Cardiac fibroblast (primary cell): ENCODE data around the gene FANCI.
A peak's percentile ranks its signal among the peaks of the same experiment; 100 is the strongest.

Experiments used
- DNase-seq, 2 donors: peaks; one replicate each; pipeline versions ENCODE4 v3.0.0 to v3.0.0-alpha.2; 2010; ENCODE audit warnings: low read depth in 2 of 2
- H3K4me3 ChIP-seq, 2 donors: replicated peaks in 1 of 2; 1 replicate in 1 of 2; 2 replicates in 1 of 2; pipeline ENCODE4 v1.5.1; 2011; ENCODE audit warnings: low read depth in 2 of 2, low read length in 2 of 2, mild to moderate bottlenecking in 2 of 2, moderate library complexity in 1 of 2
- TF ChIP-seq, protein P1 (sequence below): IDR thresholded peaks from one replicate; pipeline ENCODE4 v1.5.1; 2011; ENCODE audit warnings: low read depth, mild to moderate bottlenecking, low read length, inconsistent platforms

Gene FANCI

DNA sequence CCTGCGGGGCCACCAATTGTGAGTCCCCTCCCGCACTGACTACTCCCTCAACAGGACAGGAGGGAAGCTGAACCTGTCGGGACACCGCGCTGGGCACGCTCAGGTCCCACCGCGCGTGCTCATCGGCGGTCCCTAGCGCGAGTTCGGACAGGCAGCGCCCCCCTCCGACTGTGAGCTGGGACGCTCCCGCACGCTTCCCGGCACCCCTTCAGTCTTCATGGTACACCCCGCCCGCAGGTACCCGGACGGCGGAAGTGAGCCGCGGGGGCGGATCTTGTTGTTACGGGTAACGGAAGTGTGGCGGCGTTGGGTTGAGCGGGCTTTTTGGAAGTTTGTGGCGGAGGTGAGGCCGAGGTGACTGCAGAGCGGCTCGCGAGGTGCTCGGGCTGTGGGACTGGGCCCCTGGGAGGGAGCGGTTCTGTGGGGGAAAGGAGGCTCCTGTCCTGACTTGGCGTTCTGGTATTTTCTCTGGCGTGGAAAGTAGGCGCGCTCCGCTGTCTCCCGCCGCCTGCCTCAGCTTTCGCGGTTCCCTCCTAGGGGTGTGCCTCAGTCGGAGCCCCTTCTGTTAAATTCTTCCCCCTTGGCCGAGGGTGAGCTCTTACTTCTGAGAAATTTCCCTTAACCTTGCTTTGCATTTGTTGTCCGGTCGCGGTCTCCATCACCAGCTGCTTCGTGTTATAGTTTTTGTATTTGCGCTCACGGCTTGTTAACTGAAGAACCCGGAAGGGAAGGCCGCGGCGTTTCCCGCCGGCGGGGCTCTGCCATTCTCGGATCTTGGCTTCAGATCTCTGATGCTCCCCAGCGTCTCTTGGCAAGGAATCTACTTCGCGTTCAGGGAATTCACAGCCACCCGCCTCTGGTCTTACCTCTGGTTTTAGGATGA, at the start of gene FANCI:
FANCI (plus strand) TSS at position 289 of the 883 bp plus-strand sequence. CDS start 3,669 bp downstream, outside the sequence.
- TF ChIP-seq, protein P1, sequence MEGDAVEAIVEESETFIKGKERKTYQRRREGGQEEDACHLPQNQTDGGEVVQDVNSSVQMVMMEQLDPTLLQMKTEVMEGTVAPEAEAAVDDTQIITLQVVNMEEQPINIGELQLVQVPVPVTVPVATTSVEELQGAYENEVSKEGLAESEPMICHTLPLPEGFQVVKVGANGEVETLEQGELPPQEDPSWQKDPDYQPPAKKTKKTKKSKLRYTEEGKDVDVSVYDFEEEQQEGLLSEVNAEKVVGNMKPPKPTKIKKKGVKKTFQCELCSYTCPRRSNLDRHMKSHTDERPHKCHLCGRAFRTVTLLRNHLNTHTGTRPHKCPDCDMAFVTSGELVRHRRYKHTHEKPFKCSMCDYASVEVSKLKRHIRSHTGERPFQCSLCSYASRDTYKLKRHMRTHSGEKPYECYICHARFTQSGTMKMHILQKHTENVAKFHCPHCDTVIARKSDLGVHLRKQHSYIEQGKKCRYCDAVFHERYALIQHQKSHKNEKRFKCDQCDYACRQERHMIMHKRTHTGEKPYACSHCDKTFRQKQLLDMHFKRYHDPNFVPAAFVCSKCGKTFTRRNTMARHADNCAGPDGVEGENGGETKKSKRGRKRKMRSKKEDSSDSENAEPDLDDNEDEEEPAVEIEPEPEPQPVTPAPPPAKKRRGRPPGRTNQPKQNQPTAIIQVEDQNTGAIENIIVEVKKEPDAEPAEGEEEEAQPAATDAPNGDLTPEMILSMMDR = peak; percentile 38
- H3K4me3 ChIP-seq = peak within 1 kb of the TSS; percentile 70 to 86
- DNase-seq = peak; percentile 93 to 96

DNA sequence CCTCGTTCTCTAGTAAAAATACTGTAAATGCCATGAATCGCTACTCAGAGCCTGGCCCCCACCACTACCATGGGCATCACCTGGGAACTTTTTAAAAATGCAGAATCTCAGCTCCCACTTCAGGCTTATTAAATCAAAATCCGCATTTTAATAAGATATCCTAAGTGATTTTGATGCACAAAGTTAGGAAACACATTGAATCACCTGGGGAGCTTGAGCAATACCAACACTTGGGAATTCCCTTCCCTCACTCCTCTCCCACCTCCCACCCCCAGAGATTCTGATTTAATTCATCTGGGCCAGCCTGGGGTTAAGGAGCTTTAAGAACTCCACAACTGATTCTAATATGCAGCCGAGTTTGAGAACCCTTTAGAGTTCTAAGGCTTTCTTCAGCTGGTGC, 49.2 kb upstream of the FANCI start:
- H3K4me3 ChIP-seq = no peak overlapping the region
- no peak for DNase-seq
- TF ChIP-seq, protein P1 = no peak

DNA sequence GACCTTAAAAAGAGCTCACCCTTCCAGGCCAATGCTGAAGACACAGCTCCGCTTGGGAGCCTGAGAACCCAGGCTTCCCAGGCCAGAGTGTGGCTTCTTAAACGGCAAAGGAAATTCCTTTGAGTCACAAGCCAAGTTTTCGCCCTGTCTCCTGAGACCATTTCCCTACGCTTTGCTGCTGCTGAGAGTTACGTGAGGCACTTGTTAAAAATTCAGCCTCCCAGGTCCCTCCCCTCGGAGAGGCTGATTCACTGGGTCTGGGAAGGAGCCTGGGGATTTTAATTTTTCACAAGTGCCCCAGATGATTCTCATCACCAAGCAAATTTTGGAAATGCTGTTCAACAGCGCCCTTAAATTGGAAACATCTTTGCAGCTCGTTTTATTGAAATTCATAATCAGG, 47.9 kb upstream of the FANCI start:
- DNase-seq = peak; percentile 80 to 96
- TF ChIP-seq, protein P1 = no peak
- H3K4me3 ChIP-seq = no peak overlapping the region

DNA sequence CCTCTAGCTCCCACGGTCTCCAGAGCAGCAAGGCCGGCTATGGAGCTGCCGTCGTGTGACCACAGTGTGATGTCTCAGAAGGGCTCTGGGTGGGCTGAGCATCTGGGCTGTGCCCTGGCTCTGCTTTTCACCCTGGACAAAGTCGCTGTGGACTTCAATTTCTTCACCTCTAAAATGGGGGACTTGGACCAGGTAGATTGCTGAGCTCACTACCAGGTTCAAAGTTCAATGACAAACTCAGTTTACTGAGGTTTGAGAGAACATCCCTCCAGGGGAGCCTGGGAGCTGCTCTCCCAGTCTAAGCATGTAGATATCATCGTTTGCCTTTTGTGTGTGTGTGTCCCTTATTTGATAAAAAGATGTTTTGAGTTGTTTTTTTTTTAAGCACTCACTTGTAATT, 47.5 kb upstream of the FANCI start:
- H3K4me3 ChIP-seq = no peak overlapping the region
- no peak for DNase-seq
- TF ChIP-seq, protein P1 = no peak

DNA sequence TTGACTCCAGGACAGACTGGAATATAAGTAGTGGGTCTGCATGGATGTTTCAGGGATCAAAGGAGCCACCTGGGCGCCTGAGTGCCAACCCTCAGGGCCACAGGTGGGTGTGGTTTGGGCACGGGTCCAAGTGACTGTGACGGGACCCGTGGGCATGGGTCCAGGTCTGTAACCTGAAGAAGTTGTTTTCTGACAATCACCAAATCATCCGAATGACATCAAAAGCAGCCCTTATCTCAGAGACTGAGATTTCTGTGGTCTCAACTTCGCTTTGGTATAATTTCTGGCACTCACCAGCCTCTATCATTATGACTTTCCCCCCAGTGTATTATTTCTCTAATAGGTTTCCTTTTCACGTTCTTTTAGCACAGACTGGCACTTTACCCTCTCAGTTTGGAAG, 46.8 kb upstream of the FANCI start:
- H3K4me3 ChIP-seq = no peak overlapping the region
- TF ChIP-seq, protein P1 = no peak
- DNase-seq = no peak

DNA sequence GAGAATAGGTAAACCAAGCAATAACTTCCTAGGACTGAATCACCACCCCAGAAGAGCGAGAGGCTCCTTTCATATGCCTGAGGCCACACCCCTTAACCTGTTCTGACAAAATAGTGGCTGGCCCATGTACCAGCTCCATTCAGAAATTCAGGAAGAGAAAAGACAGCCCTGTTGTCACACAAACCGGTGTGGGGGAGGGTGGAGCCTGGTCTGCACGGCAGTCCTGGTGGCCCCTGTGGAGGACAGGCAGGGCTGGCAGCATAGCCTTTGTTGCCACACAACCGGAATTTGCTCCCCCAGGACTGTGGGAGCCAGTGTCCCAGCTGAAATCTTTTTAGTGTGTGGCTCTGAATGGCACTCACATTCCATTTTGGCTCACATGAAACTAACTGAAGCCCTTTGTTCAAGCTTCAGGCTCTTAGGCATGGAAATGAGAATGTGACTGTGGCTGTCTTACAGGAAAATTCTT, 46.2 kb upstream of the FANCI start:
- TF ChIP-seq, protein P1 = no peak
- no peak for DNase-seq

DNA sequence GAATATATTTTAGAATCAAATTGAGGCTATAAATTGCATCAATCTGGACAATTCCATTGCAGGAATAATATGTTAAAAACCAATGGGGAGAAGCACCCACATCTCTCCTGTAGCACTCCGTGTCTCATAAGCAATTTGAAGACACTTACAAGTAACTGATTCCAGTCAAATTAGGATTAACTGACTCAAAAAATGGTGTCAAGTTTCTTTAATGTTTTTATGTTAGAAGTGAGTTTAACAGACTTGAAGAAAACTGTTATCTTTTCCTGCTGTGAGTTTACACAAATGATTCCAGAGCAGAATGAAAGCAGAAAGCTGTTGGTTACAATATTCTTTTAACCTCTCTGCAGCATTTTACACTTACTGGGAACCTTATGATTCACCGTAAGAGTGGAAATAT, 45.6 kb upstream of the FANCI start:
- no peak overlapping the region for H3K4me3 ChIP-seq
- TF ChIP-seq, protein P1 = no peak
- DNase-seq = no peak

More for the DNA sequence above, 46.2 kb upstream of the FANCI start:
- H3K4me3 ChIP-seq = no peak overlapping the region
